Stimulated activated CD4-positive, alpha-beta T cell treated with anti-CD3 and anti-CD28 coated beads, TNF-alpha, amount 100 ng/mL, for 1 hour (primary cell): ENCODE measurements around the gene MFN2.
"Not testable (repeated sequence)": the region's sequence is repeated elsewhere in the genome, so short reads cannot be mapped to it uniquely, and the experiment has no call there.

Experiments used
- DNase-seq, 3 donors: peaks; one replicate each; pipeline ENCODE4 v3.0.0-alpha.2; 2020; ENCODE audit warnings: low read depth in 3 of 3, low spot score in 1 of 3

Gene MFN2

DNA sequence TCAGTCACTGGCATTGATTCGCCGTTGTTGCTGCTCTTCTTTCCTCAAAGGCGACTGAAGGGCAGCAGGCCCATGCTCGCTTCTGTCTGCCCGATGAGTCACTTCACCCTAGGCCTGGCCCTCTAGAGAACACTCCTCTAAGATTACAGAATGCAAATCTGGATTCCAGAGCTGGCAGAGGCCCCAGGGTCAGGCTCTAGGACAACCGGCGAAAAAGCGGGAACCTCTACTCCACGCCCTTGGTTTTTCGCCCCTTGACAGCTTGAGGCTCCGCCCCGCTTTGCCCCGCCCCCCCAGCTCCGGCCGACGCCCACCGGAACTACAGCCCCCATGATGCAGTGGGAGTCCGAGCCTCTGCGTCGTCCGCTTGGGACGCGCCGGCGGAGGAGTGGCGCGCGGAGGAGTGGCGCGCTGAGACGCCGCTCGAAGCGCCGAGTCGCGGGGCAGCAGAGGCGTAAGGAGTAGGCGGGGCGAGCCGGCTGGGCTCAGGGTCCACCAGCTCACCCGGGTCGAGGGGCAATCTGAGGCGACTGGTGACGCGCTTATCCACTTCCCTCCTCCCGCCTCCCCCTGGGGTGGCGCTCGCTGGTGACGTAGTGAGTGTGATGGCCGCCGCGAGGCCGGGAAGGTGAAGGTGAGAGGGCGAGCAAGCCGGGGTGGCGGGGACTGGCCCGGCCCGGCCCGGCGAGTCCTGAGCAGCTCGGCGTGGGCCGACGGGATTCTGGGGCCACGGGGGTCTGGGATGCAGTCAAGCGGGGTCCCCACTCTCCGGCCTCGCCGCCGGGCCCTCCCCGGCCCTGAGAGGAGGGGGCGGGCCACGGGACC is at the start of gene MFN2:
Gene MFN2, plus strand, starts transcription at position 594 of the 825 bp plus-strand sequence. CDS start 8,725 bp downstream, outside the sequence.
- peak; percentile 77 to 83 (median 79) for DNase-seq

DNA sequence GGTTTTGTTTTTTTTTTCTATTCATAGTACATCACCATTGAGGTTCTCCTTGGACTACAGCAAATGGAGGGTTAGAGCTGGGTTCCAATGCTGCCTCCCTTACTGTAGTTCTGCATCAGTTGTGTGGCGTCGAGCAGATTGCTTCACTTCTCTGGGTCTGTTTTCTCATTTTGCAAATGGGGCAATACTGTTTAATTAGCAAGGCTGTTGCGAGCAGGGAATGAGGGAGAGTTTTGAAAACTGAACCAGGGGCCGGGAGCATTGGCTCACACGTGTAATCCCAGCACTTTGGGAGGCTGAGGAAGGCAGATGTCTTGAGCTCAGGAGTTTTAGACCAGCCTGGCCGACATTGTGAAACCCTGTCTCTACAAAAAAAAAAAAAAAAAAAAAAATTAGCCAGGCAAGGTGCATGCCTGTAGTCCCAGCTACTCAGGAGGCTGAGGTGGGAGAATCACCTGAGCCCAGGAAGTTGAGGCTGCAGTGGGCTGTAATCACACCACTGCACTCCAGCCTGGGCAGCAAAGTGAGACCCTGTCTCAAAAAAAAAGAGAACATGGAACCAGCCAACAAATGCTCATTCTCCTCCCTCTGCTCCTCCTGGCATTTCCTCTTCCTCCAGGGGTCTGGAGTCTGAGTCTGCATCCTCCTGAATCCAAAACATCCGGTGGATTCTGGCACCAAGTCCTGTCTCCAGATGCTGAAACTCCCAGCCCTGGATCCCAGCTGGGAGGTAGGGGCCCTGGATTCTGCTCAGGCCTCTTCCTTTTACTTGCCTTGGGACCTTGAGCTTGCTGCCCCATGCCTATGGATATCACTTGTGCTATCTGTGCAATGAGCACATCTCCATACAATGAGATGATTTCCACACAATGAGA is 49.4 kb upstream of the MFN2 start:
- no peak for DNase-seq

- no peak for DNase-seq
These were observed 48.4 kb upstream of the MFN2 start for GRCh38 chr1:11931845-11932244.

DNA sequence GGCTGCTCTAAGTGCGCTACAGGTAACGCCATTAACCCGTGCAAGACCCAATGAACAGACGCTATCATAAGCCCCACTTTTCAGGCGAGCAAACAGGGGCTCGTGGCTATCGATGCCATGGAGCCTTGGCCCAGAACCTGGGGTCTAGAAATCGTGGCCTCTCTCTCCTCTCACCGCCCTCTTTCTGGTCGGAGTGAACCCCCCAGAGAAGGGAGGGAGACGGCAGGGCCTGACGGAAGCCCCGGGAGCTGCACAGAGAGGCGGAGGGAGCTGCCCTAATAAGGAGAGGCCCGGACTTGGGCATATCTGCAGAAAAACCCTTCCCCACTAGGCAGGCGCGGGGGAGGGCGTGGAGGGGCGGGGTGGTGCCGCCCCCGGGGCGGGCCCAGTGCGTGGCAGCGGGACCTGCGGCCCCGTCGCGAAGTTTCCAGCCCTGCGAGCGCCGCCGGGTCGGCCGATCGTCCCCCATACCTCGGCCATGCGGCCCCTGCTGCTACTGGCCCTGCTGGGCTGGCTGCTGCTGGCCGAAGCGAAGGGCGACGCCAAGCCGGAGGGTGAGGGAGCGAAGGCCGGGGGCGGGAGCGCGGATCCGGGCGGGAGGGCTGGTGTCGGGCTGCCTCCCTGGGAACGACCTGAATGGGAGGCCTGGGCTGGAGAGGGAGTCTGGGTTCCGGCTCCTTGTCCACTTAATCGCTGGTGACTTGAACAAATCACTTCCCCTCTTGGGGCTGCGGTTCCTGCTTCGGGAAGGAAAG is 45.8 kb upstream of the MFN2 start, which contains the start of gene PLOD1:
Gene PLOD1, plus strand, starts transcription at position 416 of the 755 bp plus-strand sequence. Its CDS starts 63 bp downstream, at position 479.
- DNase-seq = peak; percentile 65 to 86 (median 76)

DNA sequence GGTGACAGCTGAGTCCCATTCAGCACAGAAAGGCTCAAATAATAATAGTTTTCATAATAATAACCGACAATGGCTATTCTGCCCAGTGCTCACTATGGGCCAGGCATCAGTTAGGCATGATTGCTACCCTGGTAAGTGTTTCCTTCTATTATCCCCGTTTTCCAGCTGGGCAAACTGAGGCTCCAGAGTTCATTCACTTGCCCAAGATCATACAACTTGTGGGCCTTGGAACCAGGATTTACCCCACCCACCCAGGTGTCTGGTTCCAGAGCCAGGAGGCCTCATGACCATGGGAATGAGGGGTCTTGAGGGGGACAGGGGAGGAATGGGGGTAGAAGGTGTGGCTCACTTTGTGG is 45.2 kb upstream of the MFN2 start:
- no peak for DNase-seq

- DNase-seq = not testable (repeated sequence)
These were observed 44.5 kb upstream of the MFN2 start for GRCh38 chr1:11935733-11936132.

GRCh38 chr1:11938722-11939526 is 41.3 kb upstream of the MFN2 start:
- DNase-seq = no peak

DNA sequence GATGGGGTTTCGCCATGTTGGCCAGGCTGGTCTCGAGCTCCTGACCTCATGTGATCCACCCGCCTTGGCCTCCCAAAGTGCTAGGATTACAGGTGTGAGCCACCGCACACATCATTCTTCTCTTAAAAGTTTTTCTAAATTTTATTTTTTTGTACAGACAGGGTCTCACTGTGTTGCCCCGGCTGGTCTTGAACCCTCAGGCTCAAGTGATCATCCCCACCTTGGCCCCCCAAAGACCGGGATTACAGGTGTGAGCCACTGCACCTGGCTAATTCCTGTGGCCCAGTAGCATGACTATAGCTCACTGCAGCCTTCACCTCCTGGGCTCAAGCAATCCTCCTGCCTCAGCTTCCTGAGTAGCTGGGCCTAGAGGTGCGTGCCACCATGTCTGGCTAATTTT is 40.5 kb upstream of the MFN2 start:
- not testable (repeated sequence) for DNase-seq

GRCh38 chr1:11940260-11940921 is 39.9 kb upstream of the MFN2 start:
- DNase-seq = no peak

- DNase-seq = no peak
These were observed 38.0 kb upstream of the MFN2 start for GRCh38 chr1:11942280-11942679.

DNA sequence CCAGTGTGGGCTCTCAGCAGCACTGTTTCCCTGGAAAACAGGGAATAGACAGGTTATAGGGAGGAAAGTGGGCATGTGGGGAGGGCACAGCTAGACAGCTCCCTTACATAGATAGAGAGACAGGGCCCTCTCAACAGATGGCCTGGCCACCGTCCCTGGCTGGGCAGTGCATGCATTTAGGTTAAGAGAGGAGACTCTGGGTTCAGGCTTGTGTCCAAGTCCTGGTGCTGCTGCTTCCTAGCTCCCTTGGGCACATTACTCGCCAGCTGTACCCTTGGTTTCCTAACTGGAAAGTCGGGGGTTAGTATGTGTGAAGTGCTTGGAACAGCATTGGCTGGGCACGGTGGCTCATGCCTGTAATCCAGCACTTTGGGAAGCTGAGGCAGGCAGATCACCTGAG is 36.6 kb upstream of the MFN2 start:
- no peak for DNase-seq

- DNase-seq = no peak
These were observed 35.8 kb upstream of the MFN2 start for GRCh38 chr1:11944358-11944931.

DNA sequence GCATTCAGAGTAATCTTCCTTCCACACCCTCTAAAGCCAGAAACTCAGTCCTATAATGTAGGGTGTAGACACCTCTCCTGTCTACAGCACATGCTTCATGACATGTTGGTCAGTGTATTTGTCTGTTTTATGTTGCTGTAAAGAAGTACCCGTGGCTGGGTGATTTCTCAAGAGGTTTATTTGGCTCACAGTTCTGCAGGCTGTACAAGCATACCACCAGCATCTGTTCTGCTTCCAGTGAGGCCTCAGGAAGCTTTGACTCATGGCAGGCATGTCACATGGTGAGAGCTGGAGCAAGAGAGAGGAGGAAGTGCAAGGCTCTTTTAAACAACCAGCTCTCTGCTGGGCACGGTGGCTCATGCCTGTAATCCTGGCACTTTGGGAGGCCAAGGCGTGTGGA is 33.6 kb upstream of the MFN2 start:
- DNase-seq = no peak

GRCh38 chr1:11948822-11949458 is 31.3 kb upstream of the MFN2 start:
- no peak for DNase-seq

DNA sequence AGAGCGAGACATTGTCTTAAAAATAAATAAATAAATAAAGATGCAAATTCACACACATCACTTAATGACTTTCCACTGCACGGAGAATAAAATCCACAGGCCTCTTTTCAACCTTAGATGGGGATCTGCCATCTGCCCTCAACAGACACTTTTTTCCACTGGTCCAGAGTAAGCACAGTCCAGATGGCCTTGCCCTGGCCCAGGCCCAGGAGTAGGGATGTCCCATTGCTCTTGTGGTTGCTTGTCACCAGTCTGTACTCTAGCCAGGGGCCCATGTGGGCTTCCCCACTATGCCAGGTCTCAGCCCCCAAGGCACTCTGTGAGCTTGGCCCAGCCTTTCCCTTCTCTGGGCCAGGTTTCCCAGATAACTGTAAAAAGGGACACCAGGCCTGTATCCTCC is 28.3 kb upstream of the MFN2 start:
- DNase-seq = no peak

DNA sequence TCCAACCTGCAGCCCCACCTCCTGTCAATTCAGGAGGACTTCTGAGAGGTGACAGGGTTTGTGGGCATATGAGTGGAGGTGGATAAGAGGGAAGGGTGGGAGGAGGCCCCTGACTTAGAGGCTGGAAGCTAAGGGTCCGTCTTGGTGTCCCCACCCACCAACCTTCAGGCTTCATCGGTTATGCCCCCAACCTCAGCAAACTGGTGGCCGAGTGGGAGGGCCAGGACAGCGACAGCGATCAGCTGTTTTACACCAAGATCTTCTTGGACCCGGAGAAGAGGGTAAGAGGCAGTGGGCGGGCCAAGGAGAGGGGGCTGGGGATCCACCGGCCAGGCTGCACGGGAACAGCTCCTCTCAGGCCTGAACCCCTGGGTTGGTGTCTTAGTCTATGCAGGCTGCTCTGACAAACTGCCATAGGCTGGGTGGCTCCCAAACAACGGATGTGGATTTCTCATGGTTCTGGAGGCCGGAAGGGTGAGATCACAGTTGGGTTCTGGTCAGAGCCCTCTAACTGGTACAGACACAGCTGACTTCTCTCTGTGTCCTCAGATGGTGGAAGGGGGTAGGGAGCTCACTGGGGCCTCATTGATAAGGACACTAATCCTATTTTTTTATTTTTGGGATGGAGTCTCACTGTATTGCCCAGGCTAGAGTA is 27.7 kb upstream of the MFN2 start:
- no peak for DNase-seq

- DNase-seq = no peak
These were observed 25.0 kb upstream of the MFN2 start for GRCh38 chr1:11955221-11955620.

DNA sequence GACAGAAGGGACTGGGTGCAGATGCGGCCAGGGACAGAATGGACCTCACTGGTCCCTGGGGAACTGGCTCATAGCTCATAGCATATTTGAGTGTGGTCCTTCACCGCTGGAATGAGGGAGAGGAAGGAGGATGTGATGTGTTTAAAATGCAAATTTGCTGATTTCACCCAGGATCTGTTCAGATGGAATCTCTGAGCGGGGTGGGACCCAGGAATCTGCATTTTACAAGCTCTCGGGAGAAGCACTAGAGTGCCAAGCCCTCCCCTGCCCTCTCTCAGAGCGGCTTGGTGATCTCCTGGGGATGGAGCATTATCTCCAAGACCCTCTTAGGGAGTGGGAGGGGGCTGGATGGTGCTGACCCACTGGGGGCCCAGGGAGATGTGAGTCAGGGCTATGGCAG is 22.8 kb upstream of the MFN2 start:
- DNase-seq = no peak

GRCh38 chr1:11957897-11958296 is 22.3 kb upstream of the MFN2 start:
- no peak for DNase-seq
